Progenitor cell of endocrine pancreas (in vitro differentiated cells): Measurements from ENCODE around the gene CELSR1. TPM values are rescaled to one million over a fixed set of nuclear protein-coding genes. Genes with fewer than 3 reads are reported as not detected.

Source experiments
- DNase-seq: peaks from one replicate; pipeline ENCODE4 v3.0.0; 2021; ENCODE audit warnings: low spot score; ENCODE audit not compliant: unreplicated experiment
- H3K27ac Mint-ChIP-seq: 2 replicates; pipeline ENCODE4 v1.8.0; 2021; ENCODE audit warnings: mild to moderate bottlenecking, moderate library complexity, mixed read lengths
- H3K27me3 Mint-ChIP-seq: 2 replicates; pipeline ENCODE4 v1.8.0; 2021; ENCODE audit warnings: mixed read lengths
- H3K36me3 Mint-ChIP-seq: 2 replicates; pipeline ENCODE4 v1.8.0; 2022; ENCODE audit warnings: mixed read lengths; ENCODE audit not compliant: insufficient read depth
- H3K4me1 Mint-ChIP-seq: 2 replicates; pipeline ENCODE4 v1.8.0; 2021; ENCODE audit warnings: low read depth, mixed read lengths
- H3K4me3 Mint-ChIP-seq: 2 replicates; pipeline ENCODE4 v1.8.0; 2021; ENCODE audit warnings: low read depth, mild to moderate bottlenecking, moderate library complexity, mixed read lengths
- H3K9me3 Mint-ChIP-seq: 2 replicates; pipeline ENCODE4 v1.8.0; 2021; ENCODE audit warnings: low read depth, mixed read lengths
- total RNA-seq: library from RNA; stranded (reverse); gene quantifications from 2 replicates; pipeline ENCODE4 v1.2.1, GENCODE V29; 2021
- TF ChIP-seq, protein P1 (sequence below): fragments of 200-600 bp; sonication (generic); IDR thresholded peaks from one replicate; pipeline ENCODE4 v1.5.0; 2021; ENCODE audit warnings: antibody characterized with exemption, mild to moderate bottlenecking; ENCODE audit not compliant: unreplicated experiment

The CELSR1 gene
- total RNA-seq, 1 donor from 2014 or later = 20.9 TPM

DNA sequence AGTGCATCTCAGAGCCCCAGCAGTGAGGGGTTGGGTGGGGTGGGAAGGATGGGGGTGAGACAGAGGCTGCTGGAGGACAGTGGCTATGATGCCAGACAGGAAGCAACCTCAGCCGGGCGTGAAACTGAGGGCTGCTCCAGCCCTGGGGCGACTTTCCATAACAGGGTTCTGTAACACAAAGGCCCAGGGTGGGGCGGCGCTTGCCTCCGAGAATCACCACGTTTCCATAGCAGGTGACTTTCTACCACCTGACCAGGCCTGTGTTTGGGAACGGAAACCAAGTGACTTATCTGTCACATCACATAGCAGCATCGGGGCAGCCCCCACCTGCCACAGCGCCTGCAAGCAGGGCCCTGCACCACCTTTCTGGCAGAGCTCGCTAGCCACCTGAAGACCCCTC lies 116.2 kb downstream of the CELSR1 start:
- TF ChIP-seq, protein P1, sequence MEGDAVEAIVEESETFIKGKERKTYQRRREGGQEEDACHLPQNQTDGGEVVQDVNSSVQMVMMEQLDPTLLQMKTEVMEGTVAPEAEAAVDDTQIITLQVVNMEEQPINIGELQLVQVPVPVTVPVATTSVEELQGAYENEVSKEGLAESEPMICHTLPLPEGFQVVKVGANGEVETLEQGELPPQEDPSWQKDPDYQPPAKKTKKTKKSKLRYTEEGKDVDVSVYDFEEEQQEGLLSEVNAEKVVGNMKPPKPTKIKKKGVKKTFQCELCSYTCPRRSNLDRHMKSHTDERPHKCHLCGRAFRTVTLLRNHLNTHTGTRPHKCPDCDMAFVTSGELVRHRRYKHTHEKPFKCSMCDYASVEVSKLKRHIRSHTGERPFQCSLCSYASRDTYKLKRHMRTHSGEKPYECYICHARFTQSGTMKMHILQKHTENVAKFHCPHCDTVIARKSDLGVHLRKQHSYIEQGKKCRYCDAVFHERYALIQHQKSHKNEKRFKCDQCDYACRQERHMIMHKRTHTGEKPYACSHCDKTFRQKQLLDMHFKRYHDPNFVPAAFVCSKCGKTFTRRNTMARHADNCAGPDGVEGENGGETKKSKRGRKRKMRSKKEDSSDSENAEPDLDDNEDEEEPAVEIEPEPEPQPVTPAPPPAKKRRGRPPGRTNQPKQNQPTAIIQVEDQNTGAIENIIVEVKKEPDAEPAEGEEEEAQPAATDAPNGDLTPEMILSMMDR = no peak
- Mint-ChIP-seq H3K27me3 (no peaks in the 10 kb centered on the region), H3K36me3 (peaks cover 13% of the 10 kb centered on the region)

DNA sequence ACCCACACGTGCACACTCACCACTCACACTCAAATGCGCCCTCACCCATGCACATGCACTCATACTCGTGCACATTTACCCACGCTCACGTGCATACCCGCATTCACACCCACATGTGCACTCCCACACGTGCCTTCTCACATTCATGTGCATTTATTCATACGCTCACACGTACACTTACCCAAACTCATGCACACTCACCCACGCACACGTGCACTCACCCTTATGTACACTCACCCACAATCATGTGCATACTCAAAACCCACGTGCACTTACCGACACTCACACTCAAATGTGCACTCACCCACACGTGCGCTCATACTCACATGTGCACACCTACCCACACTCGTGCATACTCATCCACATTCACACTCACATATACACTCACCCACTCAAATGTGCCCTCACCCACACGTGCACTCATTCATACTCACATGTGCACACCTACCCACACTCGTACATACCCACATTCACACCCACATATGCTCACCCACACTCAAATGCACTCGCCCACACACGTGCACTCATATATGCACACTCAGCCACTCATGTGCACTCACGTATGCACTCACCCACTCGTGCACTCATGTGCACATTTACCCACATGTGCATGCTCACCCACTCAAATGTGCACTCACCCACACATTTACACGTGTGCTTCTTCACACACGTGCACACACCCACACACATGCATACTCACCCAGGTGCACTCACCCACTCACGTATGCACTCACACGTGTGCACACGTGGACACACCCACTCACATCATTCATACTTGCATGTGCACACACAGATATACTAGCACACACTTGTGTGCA lies 117.5 kb downstream of the CELSR1 start:
- no peak overlapping the region for H3K4me3 Mint-ChIP-seq
- H3K36me3 Mint-ChIP-seq = peaks cover 4% of the 10 kb centered on the region
- H3K27me3 Mint-ChIP-seq = no peaks in the 10 kb centered on the region
- DNase-seq = no peak
- no peak overlapping the region for H3K27ac Mint-ChIP-seq
- no peaks in the 10 kb centered on the region for H3K9me3 Mint-ChIP-seq
- no peaks in the 10 kb centered on the region for H3K4me1 Mint-ChIP-seq
- TF ChIP-seq, protein P1 = no peak

More for the DNA sequence above, 116.2 kb downstream of the CELSR1 start:
- Mint-ChIP-seq H3K27ac (no peak overlapping the region), H3K9me3 (peaks cover 13% of the 10 kb centered on the region), H3K4me3 (no peak overlapping the region), H3K4me1 (no peaks in the 10 kb centered on the region)
- DNase-seq = no peak

DNA sequence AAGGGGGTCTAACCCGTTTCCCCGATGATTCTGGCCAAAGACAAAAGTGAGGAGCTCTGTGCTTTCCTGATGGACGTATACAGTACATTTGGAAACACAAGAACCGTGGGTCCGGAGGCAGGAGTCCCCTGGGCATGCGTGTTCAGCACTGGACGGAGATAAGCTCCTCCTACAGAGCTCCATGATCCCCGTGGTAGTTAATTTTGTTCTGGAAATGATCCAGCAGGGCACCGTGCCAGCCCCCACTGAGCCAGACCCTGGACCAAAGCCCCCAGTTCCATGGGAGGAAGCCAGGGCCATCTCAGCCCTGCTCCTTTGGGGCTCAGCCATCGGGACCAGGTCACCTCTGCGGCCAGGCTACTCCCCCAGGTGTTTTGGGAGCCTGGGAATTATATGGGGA lies 118.6 kb downstream of the CELSR1 start:
- Mint-ChIP-seq H3K9me3 (no peaks in the 10 kb centered on the region), H3K4me3 (no peak overlapping the region)

GRCh38 chr22:46417769-46418168 lies 119.7 kb downstream of the CELSR1 start:
- H3K36me3 Mint-ChIP-seq = peaks cover 4% of the 10 kb centered on the region
- no peaks in the 10 kb centered on the region for H3K9me3 Mint-ChIP-seq
- DNase-seq = no peak
- TF ChIP-seq, protein P1 = no peak
- H3K4me3 Mint-ChIP-seq = no peak overlapping the region
- peaks cover 2% of the 10 kb centered on the region for H3K4me1 Mint-ChIP-seq
- peaks cover 2% of the 10 kb centered on the region for H3K27me3 Mint-ChIP-seq
- H3K27ac Mint-ChIP-seq = no peak overlapping the region

More for the DNA sequence above, 118.6 kb downstream of the CELSR1 start:
- Mint-ChIP-seq H3K36me3 (peaks cover 4% of the 10 kb centered on the region), H3K27ac (no peak overlapping the region), H3K4me1 (no peaks in the 10 kb centered on the region), H3K27me3 (no peaks in the 10 kb centered on the region)
- TF ChIP-seq, protein P1 = no peak
- DNase-seq = no peak

GRCh38 chr22:46416891-46417580 lies 120.4 kb downstream of the CELSR1 start:
- H3K27me3 Mint-ChIP-seq = peaks cover 5% of the 10 kb centered on the region
- H3K4me3 Mint-ChIP-seq = no peak overlapping the region
- no peaks in the 10 kb centered on the region for H3K9me3 Mint-ChIP-seq
- TF ChIP-seq, protein P1 = no peak
- H3K27ac Mint-ChIP-seq = no peak overlapping the region
- H3K4me1 Mint-ChIP-seq = peaks cover 2% of the 10 kb centered on the region
- no peak for DNase-seq
- peaks cover 4% of the 10 kb centered on the region for H3K36me3 Mint-ChIP-seq
